Activated B cell treated with CpG ODN at 0.5 μM for 24 hours (primary cell): ENCODE data around the gene FBXL3. TPM values are rescaled to one million over a fixed set of nuclear protein-coding genes. Genes with fewer than 3 reads are reported as not detected.

Experiments used
- ATAC-seq: fragments of 200-7000 bp; cut with Tn5 transposase; one replicate; pipeline ENCODE4 v1.10.0; 2021; ENCODE audit warnings: low read depth, mild to moderate bottlenecking, moderate library complexity
- CTCF ChIA-PET: fragments of 350-600 bp; sonication (Branson Sonifier 250); formaldehyde crosslinking; loops from one replicate; lab custom pipeline; 2021; ENCODE audit warnings: antibody characterized with exemption; lab: Charles Lee
- POLR2A ChIA-PET: fragments of 350-600 bp; sonication (Branson Sonifier 250); formaldehyde crosslinking; loops from one replicate; lab custom pipeline; 2021; ENCODE audit warnings: antibody characterized with exemption; lab: Charles Lee
- DNase-seq: peaks from one replicate; pipeline ENCODE4 v3.0.0; 2022
- H3K27ac Mint-ChIP-seq: one replicate; pipeline ENCODE4 v1.8.0; 2020; ENCODE audit warnings: mixed read lengths
- H3K27me3 Mint-ChIP-seq: one replicate; pipeline ENCODE4 v1.8.0; 2021; ENCODE audit warnings: mixed read lengths
- H3K36me3 Mint-ChIP-seq: one replicate; pipeline ENCODE4 v1.8.0; 2021; ENCODE audit warnings: low read depth, mixed read lengths
- H3K4me1 Mint-ChIP-seq: one replicate; pipeline ENCODE4 v1.8.0; 2021; ENCODE audit warnings: mixed read lengths
- H3K4me3 Mint-ChIP-seq: one replicate; pipeline ENCODE4 v1.8.0; 2020; ENCODE audit warnings: mild to moderate bottlenecking, mixed read lengths
- H3K9me3 Mint-ChIP-seq: one replicate; pipeline ENCODE4 v1.8.0; 2020; ENCODE audit warnings: mixed read lengths
- intact Hi-C: fragments of 100-400 bp; cut with micrococcal nuclease; formaldehyde crosslinking; loops from one replicate; pipeline ENCODE4 v1.15.1; 2024
- total RNA-seq: library from RNA; stranded (reverse); gene quantifications from 2 replicates; pipeline ENCODE4 v1.2.3, GENCODE V29; 2022
- TF ChIP-seq, protein P1 (sequence below): fragments of 200-600 bp; IDR thresholded peaks from one replicate; pipeline ENCODE4 v1.8.0; 2022; ENCODE audit warnings: antibody characterized with exemption, mild to moderate bottlenecking

FBXL3 gene
- total RNA-seq, 1 donor from 2014 or later, result 49.8 TPM

DNA sequence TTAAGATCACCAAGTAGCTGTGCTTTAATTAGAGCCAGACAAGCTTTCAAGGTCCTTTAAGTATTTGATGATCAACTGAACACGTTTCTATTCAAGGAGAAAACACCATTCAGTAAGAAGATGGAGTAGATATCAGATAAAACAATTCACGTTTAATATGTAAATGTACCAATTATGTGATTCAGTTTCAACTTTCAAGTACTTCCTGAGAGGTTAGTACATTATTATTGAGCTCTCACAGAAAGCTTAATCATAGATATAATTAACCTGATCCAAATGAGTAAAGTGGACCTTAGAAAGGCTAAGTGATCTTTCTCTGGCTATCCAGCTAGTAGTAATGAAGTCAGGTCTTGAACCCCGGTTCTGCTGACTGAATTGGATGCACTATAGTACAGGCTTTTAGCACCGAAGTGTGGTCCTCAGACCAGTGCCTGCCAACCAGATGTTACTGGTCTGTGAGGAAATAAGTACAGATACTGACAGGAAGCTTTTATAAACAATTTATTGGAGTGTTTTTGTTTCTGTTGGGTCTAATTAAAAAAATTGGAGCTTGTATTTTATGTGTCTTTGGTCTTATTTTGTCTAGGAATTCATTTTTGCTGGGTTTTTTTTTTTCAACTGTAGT, 24.9 kb downstream of the FBXL3 start:
- H3K4me1 Mint-ChIP-seq, result peaks cover 20% of the 10 kb centered on the region
- TF ChIP-seq, protein P1, sequence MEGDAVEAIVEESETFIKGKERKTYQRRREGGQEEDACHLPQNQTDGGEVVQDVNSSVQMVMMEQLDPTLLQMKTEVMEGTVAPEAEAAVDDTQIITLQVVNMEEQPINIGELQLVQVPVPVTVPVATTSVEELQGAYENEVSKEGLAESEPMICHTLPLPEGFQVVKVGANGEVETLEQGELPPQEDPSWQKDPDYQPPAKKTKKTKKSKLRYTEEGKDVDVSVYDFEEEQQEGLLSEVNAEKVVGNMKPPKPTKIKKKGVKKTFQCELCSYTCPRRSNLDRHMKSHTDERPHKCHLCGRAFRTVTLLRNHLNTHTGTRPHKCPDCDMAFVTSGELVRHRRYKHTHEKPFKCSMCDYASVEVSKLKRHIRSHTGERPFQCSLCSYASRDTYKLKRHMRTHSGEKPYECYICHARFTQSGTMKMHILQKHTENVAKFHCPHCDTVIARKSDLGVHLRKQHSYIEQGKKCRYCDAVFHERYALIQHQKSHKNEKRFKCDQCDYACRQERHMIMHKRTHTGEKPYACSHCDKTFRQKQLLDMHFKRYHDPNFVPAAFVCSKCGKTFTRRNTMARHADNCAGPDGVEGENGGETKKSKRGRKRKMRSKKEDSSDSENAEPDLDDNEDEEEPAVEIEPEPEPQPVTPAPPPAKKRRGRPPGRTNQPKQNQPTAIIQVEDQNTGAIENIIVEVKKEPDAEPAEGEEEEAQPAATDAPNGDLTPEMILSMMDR, result no peak
- DNase-seq, result no peak
- peak overlapping the region; percentile 61 for H3K27ac Mint-ChIP-seq
- no peaks in the 10 kb centered on the region for H3K9me3 Mint-ChIP-seq
- H3K36me3 Mint-ChIP-seq, result peaks cover 61% of the 10 kb centered on the region
- H3K27me3 Mint-ChIP-seq, result no peaks in the 10 kb centered on the region
- no peak overlapping the region for H3K4me3 Mint-ChIP-seq
- CTCF ChIA-PET, result interaction anchor here (0.9 to 1.9 kb wide), 8 partner anchors 9 to 1132 kb away, joined by 3 to 5 read pairs (median 3); no protein-coding TSS in a partner anchor
- intact Hi-C loops, result no loop called here
- no peak for ATAC-seq
- POLR2A ChIA-PET, result interaction anchor here (1.8 kb wide), 1 partner anchor 10 kb away, joined by 11 read pairs; the partner anchor contains the start of gene CLN5

DNA sequence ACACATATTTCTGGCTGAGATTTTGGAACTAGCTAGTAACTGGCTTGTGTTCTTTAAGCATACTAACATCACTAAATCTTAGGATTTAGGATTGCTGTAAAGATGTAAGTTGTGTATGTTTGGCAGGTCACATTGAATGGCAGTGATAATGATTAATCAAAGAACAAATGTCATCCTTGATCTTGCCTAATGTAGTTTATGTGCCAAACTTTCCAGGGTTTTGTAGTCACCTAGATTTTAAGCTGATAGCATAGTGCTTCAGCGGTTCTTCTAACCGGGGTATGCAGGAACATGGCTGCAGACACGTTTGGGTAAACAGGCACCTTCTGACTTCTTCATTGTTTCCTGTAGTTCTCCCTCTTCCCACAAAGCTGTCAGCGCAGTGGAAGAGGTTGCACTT, 25.4 kb downstream of the FBXL3 start:
- DNase-seq, result no peak
- Mint-ChIP-seq H3K27ac (peak overlapping the region; percentile 6), H3K9me3 (no peaks in the 10 kb centered on the region), H3K36me3 (peaks cover 62% of the 10 kb centered on the region), H3K27me3 (no peaks in the 10 kb centered on the region), H3K4me3 (no peak overlapping the region), H3K4me1 (peaks cover 22% of the 10 kb centered on the region)
- ChIA-PET CTCF (interaction anchor here (0.9 to 1.9 kb wide), 9 partner anchors 9 to 1132 kb away, joined by 3 to 5 read pairs (median 3); partner anchors contain the start of gene CLN5), POLR2A (interaction anchor here (1.8 kb wide), 1 partner anchor 9 kb away, joined by 11 read pairs; the partner anchor contains the start of gene CLN5)
- ATAC-seq, result no peak
- intact Hi-C loops, result no loop called here
- TF ChIP-seq, protein P1, result no peak

DNA sequence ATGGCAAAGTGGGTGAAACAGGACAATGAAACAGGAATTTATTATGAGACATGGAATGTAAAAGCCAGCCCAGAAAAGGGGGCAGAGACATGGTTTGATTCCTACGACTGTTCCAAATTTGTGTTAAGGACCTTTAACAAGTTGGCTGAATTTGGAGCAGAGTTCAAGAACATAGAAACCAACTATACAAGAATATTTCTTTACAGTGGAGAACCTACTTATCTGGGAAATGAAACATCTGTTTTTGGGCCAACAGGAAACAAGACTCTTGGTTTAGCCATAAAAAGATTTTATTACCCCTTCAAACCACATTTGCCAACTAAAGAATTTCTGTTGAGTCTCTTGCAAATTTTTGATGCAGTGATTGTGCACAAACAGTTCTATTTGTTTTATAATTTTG, 26.5 kb downstream of the FBXL3 start:
- intact Hi-C loops, result no loop called here
- ChIA-PET POLR2A (interaction anchor here (1.8 kb wide), 1 partner anchor 8 kb away, joined by 11 read pairs; the partner anchor contains the start of gene CLN5), CTCF (interaction anchor here (1.0 kb wide), 1 partner anchor 8 kb away, joined by 4 read pairs; the partner anchor contains the start of gene CLN5)
- H3K4me1 Mint-ChIP-seq, result peaks cover 25% of the 10 kb centered on the region
- TF ChIP-seq, protein P1, result no peak
- H3K9me3 Mint-ChIP-seq, result no peaks in the 10 kb centered on the region
- H3K4me3 Mint-ChIP-seq, result no peak overlapping the region
- DNase-seq (no peak), ATAC-seq (no peak)
- H3K27ac Mint-ChIP-seq, result no peak overlapping the region
- no peaks in the 10 kb centered on the region for H3K27me3 Mint-ChIP-seq
- H3K36me3 Mint-ChIP-seq, result peaks cover 66% of the 10 kb centered on the region

DNA sequence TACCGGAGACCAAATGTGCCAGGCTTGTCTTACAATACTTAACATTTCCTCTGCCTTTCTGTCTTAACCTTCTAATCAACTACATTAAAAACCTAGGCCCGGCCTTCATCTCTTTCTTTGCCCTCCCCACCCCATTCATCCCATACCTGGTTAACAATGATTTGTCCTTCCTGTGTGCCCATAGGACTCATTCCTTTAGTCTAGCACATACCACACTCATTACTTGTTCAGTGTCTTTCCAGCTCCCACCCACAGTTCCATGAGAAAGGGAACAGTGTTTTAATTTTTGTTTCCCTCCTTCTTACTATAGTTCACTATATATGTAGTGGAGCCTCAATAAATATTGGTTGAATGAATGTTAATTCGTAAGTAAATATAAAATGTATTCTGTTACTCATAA, 32.7 kb downstream of the FBXL3 start:
- POLR2A ChIA-PET, result interaction anchor here (4.7 kb wide), 1 partner anchor 32 kb away, joined by 76 read pairs; the partner anchor contains the start of gene FBXL3
- Mint-ChIP-seq H3K36me3 (peaks cover 41% of the 10 kb centered on the region), H3K4me3 (peak overlapping the region; percentile 33), H3K27me3 (no peaks in the 10 kb centered on the region), H3K4me1 (peaks cover 41% of the 10 kb centered on the region), H3K9me3 (no peaks in the 10 kb centered on the region), H3K27ac (peak overlapping the region; percentile 46)
- intact Hi-C loops, result loop anchor here (5.0 kb wide), 1 partner anchor 1447 kb away; the partner anchor contains the start of gene UCHL3
- ATAC-seq (no peak), DNase-seq (no peak)
- TF ChIP-seq, protein P1, result no peak
- CTCF ChIA-PET, result interaction anchor here (1.1 kb wide), 1 partner anchor 9 kb away, joined by 5 read pairs; no protein-coding TSS in a partner anchor

DNA sequence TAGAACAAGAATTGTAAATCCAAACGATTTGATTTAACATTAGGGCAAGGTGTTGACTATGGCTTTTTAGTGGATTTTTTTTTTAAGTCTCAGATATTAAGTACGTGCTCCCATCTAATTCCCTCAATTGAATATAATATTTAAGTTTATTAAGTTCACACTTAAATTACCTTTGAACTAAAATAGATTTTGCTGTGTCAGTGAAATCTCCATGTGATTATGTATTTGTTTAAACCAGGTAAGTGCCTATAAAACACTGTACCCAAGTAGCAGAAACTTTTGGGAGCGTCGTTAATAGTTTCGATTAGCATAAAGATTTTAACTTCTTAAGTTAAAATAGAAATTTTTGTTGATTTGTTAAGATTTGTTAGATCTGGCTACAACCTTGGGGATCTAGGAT, 33.5 kb downstream of the FBXL3 start:
- intact Hi-C loops, result loop anchor here (2.0 to 5.0 kb wide), 2 partner anchors 1446 to 1665 kb away; partner anchors contain the start of genes OBI1 and UCHL3
- H3K27me3 Mint-ChIP-seq, result no peaks in the 10 kb centered on the region
- no peak for ATAC-seq
- ChIA-PET CTCF (interaction anchor here (1.1 to 1.4 kb wide), 4 partner anchors 9 to 32 kb away, joined by 5 to 7 read pairs (median 5); no protein-coding TSS in a partner anchor), POLR2A (interaction anchor here (0.6 to 4.7 kb wide), 5 partner anchors 8 to 387 kb away, joined by 3 to 76 read pairs (median 4); partner anchors contain the start of gene FBXL3)
- H3K4me3 Mint-ChIP-seq, result peak overlapping the region; percentile 98
- H3K9me3 Mint-ChIP-seq, result no peaks in the 10 kb centered on the region
- TF ChIP-seq, protein P1, result no peak
- peak overlapping the region; percentile 97 for H3K27ac Mint-ChIP-seq
- no peak for DNase-seq
- peaks cover 40% of the 10 kb centered on the region for H3K4me1 Mint-ChIP-seq
- H3K36me3 Mint-ChIP-seq, result peaks cover 32% of the 10 kb centered on the region
